GM23338 (cell line): ENCODE measurements around the gene LRP1B.

Source experiments
- CREB1 ChIP-seq: fragments of 250-450 bp; sonication (Bioruptor Pico); IDR thresholded peaks from 2 replicates; pipeline ENCODE4 v1.5.0; 2020; ENCODE audit warnings: low read depth, mild to moderate bottlenecking, moderate library complexity
- CTCF ChIP-seq, 2 experiments: fragments of 200-600 bp in 1 of 2; sonication (generic) in 1 of 2; conservative IDR thresholded peaks; 2 replicates each; pipeline versions ENCODE4 v1.5.1 to v1.6.1; 2016 to 2017; ENCODE audit warnings: antibody characterized with exemption in 2 of 2, low read depth in 2 of 2, mild to moderate bottlenecking in 2 of 2, moderate library complexity in 1 of 2
- EZH2 ChIP-seq: fragments of 200-600 bp; sonication (generic); IDR thresholded peaks from one replicate; pipeline ENCODE4 v1.8.0; 2017; ENCODE audit warnings: antibody characterized with exemption, mild to moderate bottlenecking, low read depth; ENCODE audit not compliant: unreplicated experiment
- EZH2phosphoT487 ChIP-seq: fragments of 200-600 bp; sonication (generic); IDR thresholded peaks from one replicate; pipeline ENCODE4 v1.8.1; 2018; ENCODE audit warnings: antibody characterized with exemption; ENCODE audit not compliant: unreplicated experiment
- JUNB ChIP-seq: IDR thresholded peaks from one replicate; pipeline ENCODE4 v1.6.1; 2016; ENCODE audit warnings: antibody characterized with exemption; ENCODE audit not compliant: unreplicated experiment
- POLR2AphosphoS5 ChIP-seq: IDR thresholded peaks from 2 replicates; pipeline ENCODE4 v1.6.1; 2016; ENCODE audit warnings: antibody characterized with exemption, low read depth
- STAT1 ChIP-seq: IDR thresholded peaks from one replicate; pipeline ENCODE4 v1.6.1; 2016; ENCODE audit warnings: antibody characterized with exemption; ENCODE audit not compliant: unreplicated experiment
- ZNF114 ChIP-seq: fragments of 250-450 bp; sonication (Bioruptor Pico); IDR thresholded peaks from 2 replicates; pipeline ENCODE4 v1.5.0; 2020; ENCODE audit warnings: mild to moderate bottlenecking, moderate library complexity
- ZNF331 ChIP-seq: fragments of 250-450 bp; sonication (Bioruptor Pico); IDR thresholded peaks from 2 replicates; pipeline ENCODE4 v1.5.0; 2020; ENCODE audit warnings: low read depth, mild to moderate bottlenecking, moderate library complexity
- ZNF462 ChIP-seq: fragments of 250-450 bp; sonication (Bioruptor Pico); IDR thresholded peaks from 2 replicates; pipeline ENCODE4 v1.5.0; 2020; ENCODE audit warnings: mild to moderate bottlenecking, moderate library complexity
- TF ChIP-seq, protein P1 (sequence below): IDR thresholded peaks from one replicate; pipeline ENCODE4 v1.6.1; 2018; ENCODE audit warnings: antibody characterized with exemption; ENCODE audit not compliant: unreplicated experiment
- TF ChIP-seq, protein P2 (sequence below): IDR thresholded peaks from 2 replicates; pipeline ENCODE4 v1.6.1; 2016; ENCODE audit warnings: antibody characterized with exemption

- TF ChIP-seq CTCF (conservative IDR thresholded peaks at IDR 0.05; ENCODE audit: low read depth in 2 of 2) (no peak), ZNF114 (CRISPR knock-in tag) (no peak), JUNB (no peak), ZNF331 (no peak), POLR2AphosphoS5 (no peak), EZH2phosphoT487 (no peak), EZH2 (no peak), ZNF462 (CRISPR knock-in tag) (no peak), STAT1 (no peak), CREB1 (CRISPR knock-in tag) (no peak)
- TF ChIP-seq, protein P1, sequence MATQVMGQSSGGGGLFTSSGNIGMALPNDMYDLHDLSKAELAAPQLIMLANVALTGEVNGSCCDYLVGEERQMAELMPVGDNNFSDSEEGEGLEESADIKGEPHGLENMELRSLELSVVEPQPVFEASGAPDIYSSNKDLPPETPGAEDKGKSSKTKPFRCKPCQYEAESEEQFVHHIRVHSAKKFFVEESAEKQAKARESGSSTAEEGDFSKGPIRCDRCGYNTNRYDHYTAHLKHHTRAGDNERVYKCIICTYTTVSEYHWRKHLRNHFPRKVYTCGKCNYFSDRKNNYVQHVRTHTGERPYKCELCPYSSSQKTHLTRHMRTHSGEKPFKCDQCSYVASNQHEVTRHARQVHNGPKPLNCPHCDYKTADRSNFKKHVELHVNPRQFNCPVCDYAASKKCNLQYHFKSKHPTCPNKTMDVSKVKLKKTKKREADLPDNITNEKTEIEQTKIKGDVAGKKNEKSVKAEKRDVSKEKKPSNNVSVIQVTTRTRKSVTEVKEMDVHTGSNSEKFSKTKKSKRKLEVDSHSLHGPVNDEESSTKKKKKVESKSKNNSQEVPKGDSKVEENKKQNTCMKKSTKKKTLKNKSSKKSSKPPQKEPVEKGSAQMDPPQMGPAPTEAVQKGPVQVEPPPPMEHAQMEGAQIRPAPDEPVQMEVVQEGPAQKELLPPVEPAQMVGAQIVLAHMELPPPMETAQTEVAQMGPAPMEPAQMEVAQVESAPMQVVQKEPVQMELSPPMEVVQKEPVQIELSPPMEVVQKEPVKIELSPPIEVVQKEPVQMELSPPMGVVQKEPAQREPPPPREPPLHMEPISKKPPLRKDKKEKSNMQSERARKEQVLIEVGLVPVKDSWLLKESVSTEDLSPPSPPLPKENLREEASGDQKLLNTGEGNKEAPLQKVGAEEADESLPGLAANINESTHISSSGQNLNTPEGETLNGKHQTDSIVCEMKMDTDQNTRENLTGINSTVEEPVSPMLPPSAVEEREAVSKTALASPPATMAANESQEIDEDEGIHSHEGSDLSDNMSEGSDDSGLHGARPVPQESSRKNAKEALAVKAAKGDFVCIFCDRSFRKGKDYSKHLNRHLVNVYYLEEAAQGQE, result no peak
- TF ChIP-seq, protein P2, sequence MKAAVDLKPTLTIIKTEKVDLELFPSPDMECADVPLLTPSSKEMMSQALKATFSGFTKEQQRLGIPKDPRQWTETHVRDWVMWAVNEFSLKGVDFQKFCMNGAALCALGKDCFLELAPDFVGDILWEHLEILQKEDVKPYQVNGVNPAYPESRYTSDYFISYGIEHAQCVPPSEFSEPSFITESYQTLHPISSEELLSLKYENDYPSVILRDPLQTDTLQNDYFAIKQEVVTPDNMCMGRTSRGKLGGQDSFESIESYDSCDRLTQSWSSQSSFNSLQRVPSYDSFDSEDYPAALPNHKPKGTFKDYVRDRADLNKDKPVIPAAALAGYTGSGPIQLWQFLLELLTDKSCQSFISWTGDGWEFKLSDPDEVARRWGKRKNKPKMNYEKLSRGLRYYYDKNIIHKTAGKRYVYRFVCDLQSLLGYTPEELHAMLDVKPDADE, result no peak
Measured at GRCh38 chr2:140621583-140622362, 1509.0 kb downstream of the LRP1B start.
